ENCODE measurements around the gene RTEL1.

The RTEL1 gene

DNA sequence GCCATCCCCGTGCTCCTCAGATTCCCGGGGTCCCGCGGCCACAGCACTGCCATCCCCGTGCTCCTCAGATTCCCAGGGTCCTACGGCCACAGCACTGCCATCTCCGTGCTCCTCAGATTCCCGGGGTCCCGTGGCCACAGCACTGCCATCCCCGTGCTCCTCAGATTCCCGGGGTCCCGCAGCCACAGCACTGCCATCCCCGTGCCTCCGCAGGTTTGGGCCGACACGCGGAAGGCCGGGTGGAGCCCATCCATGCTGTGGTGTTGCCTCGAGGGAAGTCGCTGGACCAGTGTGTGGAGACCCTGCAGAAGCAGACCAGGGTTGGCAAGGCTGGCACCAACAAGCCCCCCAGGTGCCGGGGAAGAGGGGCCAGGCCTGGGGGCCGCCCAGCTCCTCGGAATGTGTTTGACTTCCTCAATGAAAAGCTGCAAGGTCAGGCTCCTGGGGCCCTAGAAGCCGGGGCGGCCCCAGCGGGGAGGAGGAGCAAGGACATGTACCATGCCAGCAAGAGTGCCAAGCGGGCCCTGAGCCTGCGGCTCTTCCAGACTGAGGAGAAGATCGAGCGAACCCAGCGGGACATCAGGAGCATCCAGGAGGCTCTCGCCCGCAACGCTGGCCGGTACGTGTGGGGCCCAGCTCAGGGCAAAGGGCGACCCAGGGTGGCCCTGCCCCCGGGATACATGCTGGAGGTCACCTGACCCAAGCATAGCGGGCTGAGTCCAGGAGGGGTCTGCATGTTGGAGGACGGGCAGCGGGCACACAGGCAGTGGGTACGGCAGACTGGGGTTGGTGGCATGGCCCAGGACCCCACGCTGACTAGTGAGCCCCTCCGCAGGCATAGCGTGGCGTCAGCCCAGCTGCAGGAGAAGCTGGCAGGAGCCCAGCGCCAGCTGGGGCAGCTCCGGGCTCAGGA is 77.1 kb downstream of the RTEL1 start:
- in situ Hi-C loops (cut with HindIII; ENCODE audit: low sequenced_read_pairs): no loop called here
- no peak for DNase-seq (ENCODE audit: low read depth, low spot score)
- TF ChIP-seq, protein P1, sequence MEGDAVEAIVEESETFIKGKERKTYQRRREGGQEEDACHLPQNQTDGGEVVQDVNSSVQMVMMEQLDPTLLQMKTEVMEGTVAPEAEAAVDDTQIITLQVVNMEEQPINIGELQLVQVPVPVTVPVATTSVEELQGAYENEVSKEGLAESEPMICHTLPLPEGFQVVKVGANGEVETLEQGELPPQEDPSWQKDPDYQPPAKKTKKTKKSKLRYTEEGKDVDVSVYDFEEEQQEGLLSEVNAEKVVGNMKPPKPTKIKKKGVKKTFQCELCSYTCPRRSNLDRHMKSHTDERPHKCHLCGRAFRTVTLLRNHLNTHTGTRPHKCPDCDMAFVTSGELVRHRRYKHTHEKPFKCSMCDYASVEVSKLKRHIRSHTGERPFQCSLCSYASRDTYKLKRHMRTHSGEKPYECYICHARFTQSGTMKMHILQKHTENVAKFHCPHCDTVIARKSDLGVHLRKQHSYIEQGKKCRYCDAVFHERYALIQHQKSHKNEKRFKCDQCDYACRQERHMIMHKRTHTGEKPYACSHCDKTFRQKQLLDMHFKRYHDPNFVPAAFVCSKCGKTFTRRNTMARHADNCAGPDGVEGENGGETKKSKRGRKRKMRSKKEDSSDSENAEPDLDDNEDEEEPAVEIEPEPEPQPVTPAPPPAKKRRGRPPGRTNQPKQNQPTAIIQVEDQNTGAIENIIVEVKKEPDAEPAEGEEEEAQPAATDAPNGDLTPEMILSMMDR (IDR thresholded peaks at IDR 0.05; ENCODE audit: low read depth, low read length): no peak
- no peak overlapping the region for H3K4me3 ChIP-seq (ENCODE audit: low read depth, low read length)

DNA sequence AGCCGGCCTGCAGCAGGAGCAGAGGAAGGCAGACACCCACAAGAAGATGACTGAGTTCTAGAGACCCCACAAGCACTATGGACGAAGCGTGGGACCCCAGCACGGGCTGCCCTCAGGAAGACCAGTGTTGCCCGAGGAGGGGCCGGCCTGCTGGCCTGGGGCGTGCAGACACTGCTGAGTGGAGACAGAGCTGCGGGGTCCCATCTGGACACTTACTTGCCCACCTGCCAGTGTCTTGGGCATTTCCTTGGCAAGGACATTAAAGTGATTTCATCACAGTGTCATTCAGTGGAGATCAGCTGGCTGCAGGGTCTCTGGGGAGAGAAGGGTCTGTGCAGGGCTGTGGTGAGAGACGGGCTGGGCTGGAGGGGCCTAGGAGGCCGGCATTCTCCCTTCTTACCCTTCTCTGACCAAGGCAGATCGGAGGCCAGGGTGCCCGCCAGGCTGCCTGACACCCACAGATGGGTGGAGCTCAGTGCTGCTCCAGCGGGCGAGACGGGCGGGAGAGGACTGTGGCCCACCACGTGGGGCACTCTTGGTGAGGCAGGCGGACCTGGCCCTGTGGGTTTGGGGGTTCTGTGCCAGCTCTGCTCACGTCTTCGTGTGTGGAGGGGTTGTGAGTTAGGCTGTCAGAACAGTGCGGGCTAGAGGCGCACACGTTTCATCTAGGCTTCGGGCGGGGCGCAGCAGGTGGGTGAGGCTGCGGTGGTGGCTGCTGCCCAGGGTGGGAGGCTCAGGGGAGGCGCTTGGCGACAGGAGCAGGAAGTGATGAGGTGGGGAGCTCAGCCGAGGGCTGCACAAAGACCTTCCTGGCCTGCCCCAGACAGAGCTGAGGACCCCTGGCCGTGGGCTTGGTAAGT is 78.0 kb downstream of the RTEL1 start, which contains the start of gene LIME1:
Gene LIME1 (plus strand): TSS at position 806 of the 860 bp plus-strand sequence. CDS start 886 bp downstream, outside the sequence.
- no peak within 1 kb of the TSS for H3K4me3 ChIP-seq (ENCODE audit: low read depth, low read length)
- TF ChIP-seq, protein P1 (IDR thresholded peaks at IDR 0.05; ENCODE audit: low read depth, low read length): no peak
- DNase-seq (ENCODE audit: low read depth, low spot score): no peak
- in situ Hi-C loops (cut with HindIII; ENCODE audit: low sequenced_read_pairs): no loop called here

DNA sequence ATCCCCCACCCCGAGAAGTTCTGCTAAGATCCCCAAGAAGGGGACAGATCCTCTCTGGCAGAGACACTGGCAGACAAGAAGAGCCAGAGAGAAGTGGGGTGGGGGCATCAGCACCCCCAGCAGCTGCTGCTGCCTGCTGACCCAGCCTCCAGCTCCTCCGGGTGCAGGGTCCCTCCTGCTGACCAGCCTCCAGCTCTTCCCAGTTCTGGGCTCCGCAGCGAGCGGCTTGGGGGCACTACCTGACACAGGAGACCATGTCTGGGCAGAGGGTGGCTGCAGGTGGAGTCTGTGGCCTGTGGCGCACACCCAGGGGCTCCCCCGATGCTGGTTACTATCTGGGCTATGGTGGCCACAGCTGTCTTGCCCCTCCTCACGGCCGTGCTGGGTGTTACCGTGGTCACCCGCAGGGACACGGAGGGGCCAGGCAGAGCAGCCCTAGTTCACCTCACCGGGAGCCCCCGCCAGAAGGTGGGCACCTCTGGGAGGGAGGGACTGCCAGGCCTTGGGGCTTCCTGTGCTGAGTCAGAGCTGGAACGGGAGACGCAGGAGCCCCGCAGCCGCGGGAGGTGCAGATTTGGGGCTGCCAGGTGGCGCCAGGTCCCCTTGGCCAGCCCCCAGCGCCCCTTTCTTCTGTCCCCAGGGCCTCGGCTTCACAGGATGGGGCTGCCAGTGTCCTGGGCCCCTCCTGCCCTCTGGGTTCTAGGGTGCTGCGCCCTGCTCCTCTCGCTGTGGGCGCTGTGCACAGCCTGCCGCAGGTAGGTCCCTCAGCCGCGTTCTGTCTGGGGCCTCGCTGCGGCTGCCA is 79.0 kb downstream of the RTEL1 start:
- in situ Hi-C loops (cut with HindIII; ENCODE audit: low sequenced_read_pairs): no loop called here
- no peak overlapping the region for H3K4me3 ChIP-seq (ENCODE audit: low read depth, low read length)
- DNase-seq (ENCODE audit: low read depth, low spot score): no peak
- TF ChIP-seq, protein P1 (IDR thresholded peaks at IDR 0.05; ENCODE audit: low read depth, low read length): no peak

DNA sequence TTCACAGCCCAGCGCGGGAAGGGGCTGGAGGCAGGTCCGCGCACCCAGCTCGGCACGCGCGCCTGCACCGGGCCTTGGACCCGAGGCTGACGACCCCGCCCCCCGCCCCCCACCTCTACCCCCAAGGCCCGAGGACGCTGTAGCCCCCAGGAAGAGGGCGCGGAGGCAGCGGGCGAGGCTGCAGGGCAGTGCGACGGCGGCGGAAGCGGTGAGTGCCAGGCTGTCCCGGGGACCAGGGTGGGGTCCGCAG is 79.5 kb downstream of the RTEL1 start:
- in situ Hi-C loops (cut with HindIII; ENCODE audit: low sequenced_read_pairs): no loop called here

DNA sequence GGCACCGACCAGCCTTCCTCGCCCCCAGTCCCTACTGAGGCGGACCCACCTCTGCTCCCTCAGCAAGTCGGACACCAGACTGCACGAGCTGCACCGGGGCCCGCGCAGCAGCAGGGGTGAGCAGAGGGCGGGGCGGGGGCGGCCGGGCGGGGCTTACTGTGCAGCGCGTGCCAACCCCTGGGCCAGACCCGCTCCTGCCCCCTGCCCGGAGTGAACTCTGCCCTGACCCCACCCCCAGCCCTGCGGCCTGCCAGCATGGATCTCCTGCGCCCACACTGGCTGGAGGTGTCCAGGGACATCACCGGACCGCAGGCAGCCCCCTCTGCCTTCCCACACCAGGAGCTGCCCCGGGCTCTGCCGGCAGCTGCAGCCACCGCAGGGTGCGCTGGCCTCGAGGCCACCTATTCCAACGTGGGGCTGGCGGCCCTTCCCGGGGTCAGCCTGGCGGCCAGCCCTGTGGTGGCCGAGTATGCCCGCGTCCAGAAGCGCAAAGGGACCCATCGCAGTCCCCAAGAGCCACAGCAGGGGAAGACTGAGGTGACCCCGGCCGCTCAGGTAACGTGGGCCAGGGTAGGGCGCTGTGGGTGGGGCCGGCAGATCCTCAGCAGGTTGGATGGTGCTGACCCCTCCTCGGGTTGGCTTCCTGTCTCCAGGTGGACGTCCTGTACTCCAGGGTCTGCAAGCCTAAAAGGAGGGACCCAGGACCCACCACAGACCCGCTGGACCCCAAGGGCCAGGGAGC is 80.0 kb downstream of the RTEL1 start:
- no peak overlapping the region for H3K4me3 ChIP-seq (ENCODE audit: low read depth, low read length)
- TF ChIP-seq, protein P1 (IDR thresholded peaks at IDR 0.05; ENCODE audit: low read depth, low read length): no peak
- in situ Hi-C loops (cut with HindIII; ENCODE audit: low sequenced_read_pairs): no loop called here
- no peak for DNase-seq (ENCODE audit: low read depth, low spot score)

More for the DNA sequence above, 79.5 kb downstream of the RTEL1 start:
- TF ChIP-seq, protein P1 (IDR thresholded peaks at IDR 0.05; ENCODE audit: low read depth, low read length): no peak
- H3K4me3 ChIP-seq (ENCODE audit: low read depth, low read length): no peak overlapping the region
- no peak for DNase-seq (ENCODE audit: low read depth, low spot score)
